SK-N-SH (cell line): ENCODE results near the gene PPP1R14B. TPM values are rescaled to one million over a fixed set of nuclear protein-coding genes. Genes with fewer than 3 reads are reported as not detected.

ENCODE experiments used
- CTCF ChIA-PET: fragments of 300-600, 350-600 bp; formaldehyde crosslinking; extraction: SDS; loops from one replicate; lab custom pipeline; 2021; lab: Yijun Ruan, JAX
- POLR2A ChIA-PET: fragments of 350-600 bp; sonication (Branson Sonifier 250); formaldehyde crosslinking; extraction: SDS; loops from one replicate; lab custom pipeline; 2020; ENCODE audit warnings: antibody characterized with exemption, inconsistent platforms; lab: Yijun Ruan, JAX
- DNase-seq: peaks from one replicate; pipeline ENCODE4 v3.0.0; 2012
- H2AFZ ChIP-seq: fragments of 200-600 bp; sonication (generic); 2 replicates; pipeline ENCODE4 v1.8.1; 2016; ENCODE audit warnings: antibody characterized with exemption, mild to moderate bottlenecking, low read depth
- H3F3A ChIP-seq: fragments of 200-600 bp; sonication (generic); replicated peaks from 2 replicates; pipeline ENCODE3; 2016; ENCODE audit warnings: antibody characterized with exemption, mild to moderate bottlenecking; ENCODE audit not compliant: insufficient read depth
- H3K27ac ChIP-seq, 2 experiments: fragments of 200-500 bp in 1 of 2; fragments of 200-600 bp in 1 of 2; sonication (Bioruptor generic) in 1 of 2; sonication (generic), shearing (Covaris generic) in 1 of 2; 2 replicates each; pipeline versions ENCODE4 v1.5.1 to v1.6.1; 2014 to 2016; ENCODE audit warnings: low read depth in 2 of 2, inconsistent platforms in 1 of 2, low read length in 1 of 2, mild to moderate bottlenecking in 1 of 2, mixed read lengths in 1 of 2
- H3K27me3 ChIP-seq: fragments of 200-600 bp; sonication (generic), shearing (Covaris generic); 2 replicates; pipeline ENCODE4 v1.6.1; 2016; ENCODE audit warnings: mixed run types; ENCODE audit not compliant: insufficient read depth
- H3K36me3 ChIP-seq, 2 experiments: fragments of 200-500 bp in 1 of 2; fragments of 200-600 bp in 1 of 2; sonication (Bioruptor generic) in 1 of 2; sonication (generic) in 1 of 2; replicated peaks in 1 of 2; 2 replicates each; pipeline versions ENCODE3 to v1.5.1; 2014 to 2016; ENCODE audit warnings: low read length in 1 of 2, mild to moderate bottlenecking in 1 of 2; ENCODE audit not compliant: insufficient read depth in 2 of 2, control insufficient read depth in 1 of 2
- H3K4me1 ChIP-seq, 2 experiments: fragments of 200-500 bp in 1 of 2; fragments of 200-600 bp in 1 of 2; sonication (Bioruptor generic) in 1 of 2; sonication (generic), shearing (Covaris generic) in 1 of 2; 2 replicates each; pipeline versions ENCODE4 v1.5.1 to v1.6.1; 2014 to 2016; ENCODE audit warnings: low read depth in 1 of 2, low read length in 1 of 2, mixed run types in 1 of 2; ENCODE audit not compliant: insufficient read depth in 2 of 2, control insufficient read depth in 1 of 2
- H3K4me2 ChIP-seq: fragments of 200-600 bp; sonication (generic), shearing (Covaris generic); 2 replicates; pipeline ENCODE4 v1.6.1; 2017; ENCODE audit warnings: mixed run types
- H3K4me3 ChIP-seq, 2 experiments: fragments of 200-500 bp in 1 of 2; fragments of 200-600 bp in 1 of 2; sonication (Bioruptor generic) in 1 of 2; sonication (generic), shearing (Covaris generic) in 1 of 2; 2 replicates each; pipeline versions ENCODE4 v1.5.1 to v1.8.1; 2014 to 2016; ENCODE audit warnings: low read depth in 2 of 2, inconsistent platforms in 1 of 2, low read length in 1 of 2, mild to moderate bottlenecking in 1 of 2, mixed read lengths in 1 of 2, moderate library complexity in 1 of 2
- H3K79me2 ChIP-seq: fragments of 200-600 bp; sonication (generic); 2 replicates; pipeline ENCODE4 v1.8.1; 2017; ENCODE audit warnings: mild to moderate bottlenecking; ENCODE audit not compliant: insufficient read depth
- H3K9ac ChIP-seq: fragments of 200-600 bp; sonication (generic); 2 replicates; pipeline ENCODE4 v1.6.1; 2017; ENCODE audit warnings: mixed run types
- H3K9me2 ChIP-seq: fragments of 200-600 bp; sonication (generic); 2 replicates; pipeline ENCODE4 v1.6.1; 2017; ENCODE audit warnings: mixed run types
- H3K9me3 ChIP-seq: fragments of 200-600 bp; sonication (generic); 2 replicates; pipeline ENCODE4 v1.6.1; 2017; ENCODE audit warnings: mixed run types, mild to moderate bottlenecking, moderate library complexity
- H4K20me1 ChIP-seq: fragments of 200-600 bp; sonication (generic); 2 replicates; pipeline ENCODE4 v1.6.1; 2017; ENCODE audit warnings: mild to moderate bottlenecking, mixed run types; ENCODE audit not compliant: insufficient read depth
- CHD2 ChIP-seq: fragments of 150-350 bp; IDR thresholded peaks from 2 replicates; pipeline ENCODE4 v1.6.1; 2018; ENCODE audit warnings: low read length; ENCODE audit not compliant: partially characterized antibody
- CTCF ChIP-seq: fragments of 200-600 bp; sonication (generic); IDR thresholded peaks from 2 replicates; pipeline ENCODE4 v1.6.1; 2017; ENCODE audit warnings: antibody characterized with exemption, mild to moderate bottlenecking, moderate library complexity
- EZH2phosphoT487 ChIP-seq: fragments of 200-600 bp; sonication (generic); IDR thresholded peaks from 2 replicates; pipeline ENCODE4 v1.6.1; 2017; ENCODE audit warnings: low read depth, mixed run types, mild to moderate bottlenecking, antibody characterized with exemption, moderate library complexity, borderline replicate concordance
- MEF2A ChIP-seq: IDR thresholded peaks from 2 replicates; pipeline ENCODE4 v1.4.0; 2012; ENCODE audit warnings: low read depth, borderline replicate concordance
- MXI1 ChIP-seq: IDR thresholded peaks from 2 replicates; pipeline ENCODE4 v1.6.1; 2012; ENCODE audit warnings: mild to moderate bottlenecking, low read depth, low read length, improper control_type of control experiment
- NFIC ChIP-seq: IDR thresholded peaks from 2 replicates; pipeline ENCODE4 v1.4.0; 2012; ENCODE audit warnings: borderline replicate concordance
- PBX3 ChIP-seq: IDR thresholded peaks from 2 replicates; pipeline ENCODE4; 2012
- POLR2AphosphoS5 ChIP-seq: IDR thresholded peaks from 2 replicates; pipeline ENCODE4 v1.6.1; 2012; ENCODE audit warnings: low read depth, low read length
- REST ChIP-seq: IDR thresholded peaks from 2 replicates; pipeline ENCODE4 v1.6.1; 2012; ENCODE audit warnings: mild to moderate bottlenecking, low read depth, low read length, moderate library complexity
- RFX5 ChIP-seq: IDR thresholded peaks from 2 replicates; pipeline ENCODE4 v1.6.1; 2012; ENCODE audit warnings: mild to moderate bottlenecking, improper control_type of control experiment, low read length
- RXRA ChIP-seq: IDR thresholded peaks from 2 replicates; pipeline ENCODE4 v1.4.0; 2012; ENCODE audit warnings: low read depth, mild to moderate bottlenecking, borderline replicate concordance
- SIN3A ChIP-seq: IDR thresholded peaks from 2 replicates; pipeline ENCODE4 v1.6.1; 2012; ENCODE audit warnings: low read depth, mild to moderate bottlenecking, low read length, moderate library complexity, borderline replicate concordance
- SMC3 ChIP-seq: IDR thresholded peaks from 2 replicates; pipeline ENCODE4 v1.6.1; 2012; ENCODE audit warnings: low read depth, low read length, improper control_type of control experiment
- TCF12 ChIP-seq: IDR thresholded peaks from 2 replicates; pipeline ENCODE4 v1.4.0; 2012
- YY1 ChIP-seq: IDR thresholded peaks from 2 replicates; pipeline ENCODE4 v1.4.0; 2012; ENCODE audit warnings: low read depth, mild to moderate bottlenecking
- WGBS: methylation state at CpG from one replicate; pipeline ENCODE4 v1.1.6; 2017; ENCODE audit warnings: low lambda C conversion rate; 5-methylcytosine and 5-hydroxymethylcytosine counted together
- polyA plus RNA-seq, 3 experiments: library from polyadenylated mRNA; depleted of rRNA; stranded (reverse); fragments of >200 nt; gene quantifications; 2 replicates each; pipeline ENCODE4 v1.2.3, GENCODE V29; 2012
- TF ChIP-seq, protein P1 (sequence below): IDR thresholded peaks from 2 replicates; pipeline ENCODE4 v1.4.0; 2012; ENCODE audit warnings: low read depth

The PPP1R14B gene
- polyA plus RNA-seq, 1 of the 3 experiments (the other 2 are of a cell fraction): 523 TPM

GRCh38 chr11:64250415-64251015, 3.8 kb upstream of the PPP1R14B start:
- H3K79me2 ChIP-seq: peaks cover 39% of the 10 kb centered on the region
- H3K9ac ChIP-seq: peak overlapping the region; percentile 56; the same call in 1 of the 2 replicates
- H3K27ac ChIP-seq: peak overlapping the region in 1 of 2 experiments; percentile 81; a peak in 1 of 4 replicates
- POLR2A ChIA-PET: interaction anchor here (1.0 to 12.4 kb wide), 3 partner anchors 9 to 19 kb away, joined by 3 to 112 read pairs (median 34); partner anchors contain the start of gene FKBP2
- H3K9me3 ChIP-seq: no peaks in the 10 kb centered on the region
- peak overlapping the region; percentile 92 for H3K4me2 ChIP-seq
- H3K27me3 ChIP-seq: no peaks in the 10 kb centered on the region
- 14% methylated on average over 4 of the region's 13 CpGs for WGBS
- peak; percentile 21 for DNase-seq
- peaks cover 1 to 11% of the 10 kb centered on the region in 2 experiments for H3K36me3 ChIP-seq
- peaks cover 5% of the 10 kb centered on the region for H3F3A ChIP-seq
- H2AFZ ChIP-seq: no peak overlapping the region; the same call in 1 of the 2 replicates
- peaks cover 10 to 34% of the 10 kb centered on the region in 2 experiments; a peak in 2 of 4 replicates for H3K4me1 ChIP-seq
- CTCF ChIA-PET: interaction anchor here (0.7 to 4.6 kb wide), 18 partner anchors 8 to 860 kb away, joined by 3 to 119 read pairs (median 11); partner anchors contain the start of genes BAD, ESRRA, FKBP2 and GPR137
- H3K9me2 ChIP-seq: no peaks in the 10 kb centered on the region
- TF ChIP-seq EZH2phosphoT487 (no peak), MXI1 (no peak), SMC3 (no peak), NFIC (no peak)
- H3K4me3 ChIP-seq: peak overlapping the region; percentile 88 to 90
- peaks cover 14% of the 10 kb centered on the region for H4K20me1 ChIP-seq

DNA sequence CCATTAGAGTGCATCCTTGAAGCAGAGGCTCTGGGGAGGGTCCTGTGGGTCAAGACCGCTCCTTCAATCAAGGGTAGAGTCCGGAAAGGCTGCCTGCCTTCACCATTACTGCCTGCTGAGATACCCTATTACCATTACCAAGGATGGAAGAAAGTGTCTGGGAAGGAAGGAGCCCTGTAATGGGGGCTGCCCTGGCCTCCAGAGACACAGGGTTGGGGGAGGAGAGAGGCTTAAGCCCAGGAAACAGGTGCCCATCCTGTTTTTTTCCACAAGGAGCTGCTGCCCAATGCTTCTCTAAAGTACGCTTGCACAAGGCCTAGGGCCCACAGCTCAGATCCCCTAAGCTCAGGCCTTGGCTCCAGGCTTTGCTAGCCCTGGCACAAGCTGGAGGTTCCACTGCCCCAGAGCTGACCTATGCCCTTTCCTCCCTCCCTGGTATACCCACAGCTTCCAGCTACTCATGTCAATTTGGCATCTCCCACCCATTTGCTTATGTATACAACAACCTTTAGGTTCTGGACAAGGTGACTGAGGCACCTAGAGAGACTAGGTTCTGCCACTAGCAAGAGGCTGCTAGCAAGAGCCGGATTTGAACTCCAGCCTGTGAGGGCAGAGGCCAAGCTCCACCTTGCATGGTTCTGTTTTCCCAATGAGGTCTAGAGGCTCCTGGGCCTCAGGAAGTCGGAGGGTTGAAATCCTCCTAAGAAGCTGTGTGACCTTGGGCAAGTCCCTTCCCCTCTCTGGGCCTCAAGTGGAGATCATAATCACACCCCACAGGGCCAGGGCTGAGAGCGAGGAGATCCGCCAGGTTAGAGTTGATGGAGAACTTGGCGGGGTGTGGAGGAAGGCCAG, 3.0 kb upstream of the PPP1R14B start:
- Histone ChIP-seq H2AFZ (no peak overlapping the region), H3K4me1 (peaks cover 14 to 41% of the 10 kb centered on the region in 2 experiments; a peak in 2 of 4 replicates), H3K36me3 (peaks cover 0 to 9% of the 10 kb centered on the region in 2 experiments), H4K20me1 (peaks cover 14% of the 10 kb centered on the region), H3K79me2 (peaks cover 46% of the 10 kb centered on the region), H3K27me3 (no peaks in the 10 kb centered on the region), H3K27ac (no peak overlapping the region), H3K9me3 (no peaks in the 10 kb centered on the region), H3K4me3 (no peak overlapping the region), H3K9ac (no peak overlapping the region), H3K9me2 (no peaks in the 10 kb centered on the region), H3K4me2 (no peak overlapping the region), H3F3A (peaks cover 5% of the 10 kb centered on the region)
- CTCF ChIA-PET: interaction anchor here (1.0 to 4.6 kb wide), 12 partner anchors 13 to 861 kb away, joined by 4 to 119 read pairs (median 11); partner anchors contain the start of genes ESRRA, KCNK4, NUDT22 and TRPT1
- POLR2A ChIA-PET: interaction anchor here (1.0 to 12.4 kb wide), 3 partner anchors 9 to 20 kb away, joined by 3 to 112 read pairs (median 34); partner anchors contain the start of gene FKBP2
- no peak for DNase-seq
- 84% methylated on average over 6 of the region's 8 CpGs for WGBS
- no peak for TF ChIP-seq RXRA
- TF ChIP-seq POLR2AphosphoS5: no peak
- no peak for TF ChIP-seq RFX5
- no peak for TF ChIP-seq TCF12
- TF ChIP-seq SIN3A: no peak
- no peak for TF ChIP-seq YY1
- no peak for TF ChIP-seq MEF2A
- no peak for TF ChIP-seq REST
- no peak for TF ChIP-seq CHD2
- TF ChIP-seq MXI1: no peak
- TF ChIP-seq CTCF: no peak
- TF ChIP-seq, protein P1, sequence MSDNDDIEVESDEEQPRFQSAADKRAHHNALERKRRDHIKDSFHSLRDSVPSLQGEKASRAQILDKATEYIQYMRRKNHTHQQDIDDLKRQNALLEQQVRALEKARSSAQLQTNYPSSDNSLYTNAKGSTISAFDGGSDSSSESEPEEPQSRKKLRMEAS: no peak
- TF ChIP-seq PBX3: no peak
